ENCODE measurements around the gene NUP214.
A peak's percentile ranks its signal among the peaks of the same experiment; 100 is the strongest.
"Not testable (repeated sequence)": the region's sequence is repeated elsewhere in the genome, so short reads cannot be mapped to it uniquely, and the experiment has no call there.

The NUP214 gene

GRCh38 chr9:131197160-131197911 is 72.0 kb downstream of the NUP214 start:
- no peak overlapping the region for H3K4me3 ChIP-seq (ENCODE audit: low read length)
- TF ChIP-seq CTCF (conservative IDR thresholded peaks at IDR 0.05; ENCODE audit: low read length) = no peak
- DNase-seq (ENCODE audit: low read depth) = no peak

- DNase-seq (ENCODE audit: low read depth) = no peak
- H3K4me3 ChIP-seq (ENCODE audit: low read length) = no peak overlapping the region
- no peak for TF ChIP-seq CTCF (conservative IDR thresholded peaks at IDR 0.05; ENCODE audit: low read length)
Measured at GRCh38 chr9:131198041-131198715, 72.8 kb downstream of the NUP214 start.

- no peak for DNase-seq (ENCODE audit: low read depth)
- TF ChIP-seq CTCF (conservative IDR thresholded peaks at IDR 0.05; ENCODE audit: low read length) = no peak
- H3K4me3 ChIP-seq (ENCODE audit: low read length) = no peak overlapping the region
Measured at GRCh38 chr9:131201856-131202255, 76.5 kb downstream of the NUP214 start.

GRCh38 chr9:131203431-131204218 is 78.2 kb downstream of the NUP214 start:
- H3K4me3 ChIP-seq (ENCODE audit: low read length) = no peak overlapping the region
- TF ChIP-seq CTCF (conservative IDR thresholded peaks at IDR 0.05; ENCODE audit: low read length) = peak; percentile 15
- DNase-seq (ENCODE audit: low read depth) = no peak

- DNase-seq (ENCODE audit: low read depth) = no peak
- H3K4me3 ChIP-seq (ENCODE audit: low read length) = no peak overlapping the region
- TF ChIP-seq CTCF (conservative IDR thresholded peaks at IDR 0.05; ENCODE audit: low read length) = no peak
Measured at GRCh38 chr9:131204285-131204684, 78.9 kb downstream of the NUP214 start.

- no peak for TF ChIP-seq CTCF (conservative IDR thresholded peaks at IDR 0.05; ENCODE audit: low read length)
- no peak overlapping the region for H3K4me3 ChIP-seq (ENCODE audit: low read length)
- DNase-seq (ENCODE audit: low read depth) = no peak
Measured at GRCh38 chr9:131206495-131206894, 81.1 kb downstream of the NUP214 start.

GRCh38 chr9:131211920-131212319 is 86.5 kb downstream of the NUP214 start:
- not testable (repeated sequence) for DNase-seq (ENCODE audit: low read depth); H3K4me3 ChIP-seq (ENCODE audit: low read length)

Measured in AG10803 (cell line).